Cerebellar cortex (tissue), 1 donor: ENCODE data around the gene JAKMIP1.
A peak's percentile ranks its signal among the peaks of the same experiment; 100 is the strongest.
"Not testable (repeated sequence)": the region's sequence is repeated elsewhere in the genome, so short reads cannot be mapped to it uniquely, and the experiment has no call there.

Source experiments
- DNase-seq: peaks from one replicate; pipeline ENCODE4 v3.0.0-alpha.2; 2015; ENCODE audit warnings: low spot score

JAKMIP1 gene

DNA sequence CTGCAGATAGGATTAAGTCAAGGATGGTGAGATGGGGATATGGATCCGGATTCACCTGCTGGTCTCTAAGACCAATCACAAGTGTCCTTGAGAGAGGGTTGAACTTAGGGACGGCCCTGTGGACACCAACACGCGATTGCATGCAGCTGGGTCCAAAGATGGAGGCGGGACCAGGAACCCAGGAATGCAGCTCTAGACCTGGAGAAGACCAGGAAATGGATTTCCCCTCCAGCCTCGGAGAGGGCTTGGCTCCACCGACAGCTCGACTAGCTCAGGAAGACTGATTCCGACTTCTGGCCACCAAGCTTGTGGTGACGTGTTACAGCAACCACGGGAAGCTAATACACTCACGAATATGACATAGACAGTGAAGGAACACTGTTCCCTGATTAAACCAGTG is 186.8 kb downstream of the JAKMIP1 start:
- DNase-seq = no peak

DNA sequence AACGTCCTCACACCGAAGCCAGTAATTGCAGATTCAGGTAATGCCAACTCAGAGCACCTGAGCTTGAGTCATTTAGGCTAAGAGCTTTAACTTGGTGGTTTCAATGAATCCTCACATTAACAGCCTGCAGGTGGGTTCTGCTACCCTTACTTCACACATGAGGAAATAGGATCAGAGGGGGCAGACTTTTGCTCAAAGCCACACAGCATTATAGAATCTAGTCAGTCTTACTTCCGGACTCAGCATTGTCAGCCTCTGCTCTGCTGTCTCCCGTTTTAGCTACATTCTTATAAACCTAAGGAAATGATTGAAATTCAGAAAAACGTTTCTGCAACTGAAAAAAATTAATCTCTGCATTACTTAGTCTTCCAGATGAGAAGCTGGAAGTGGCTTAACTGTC is 188.1 kb downstream of the JAKMIP1 start:
- DNase-seq = no peak

DNA sequence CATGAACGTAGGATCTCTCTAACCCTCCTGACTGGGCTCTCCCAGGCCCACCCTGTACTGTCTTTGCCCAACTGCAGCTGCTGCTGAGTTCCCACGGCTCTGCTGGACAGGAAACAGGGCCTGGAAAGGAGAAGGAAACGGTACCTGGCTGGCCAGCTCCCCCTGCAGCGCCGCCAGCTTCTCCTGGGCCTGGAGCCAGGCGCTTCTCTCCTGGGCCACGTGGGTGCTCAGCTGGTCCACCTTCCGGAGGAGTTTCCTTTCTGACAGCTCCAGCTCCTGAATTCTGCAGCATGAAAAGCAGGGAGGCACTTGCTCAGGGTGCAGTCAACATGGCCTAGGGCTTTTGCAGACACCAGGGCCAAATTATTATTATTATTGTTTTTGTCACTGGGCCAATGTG is 188.7 kb downstream of the JAKMIP1 start:
- DNase-seq = peak; percentile 79

GRCh38 chr4:6011271-6011671 is 189.1 kb downstream of the JAKMIP1 start:
- DNase-seq = no peak

- DNase-seq = no peak
Observed at GRCh38 chr4:6010789-6011188, 189.6 kb downstream of the JAKMIP1 start.

GRCh38 chr4:6009452-6009851 is 190.9 kb downstream of the JAKMIP1 start:
- no peak for DNase-seq

- DNase-seq = no peak
Observed at GRCh38 chr4:6008766-6009385, 191.5 kb downstream of the JAKMIP1 start.

DNA sequence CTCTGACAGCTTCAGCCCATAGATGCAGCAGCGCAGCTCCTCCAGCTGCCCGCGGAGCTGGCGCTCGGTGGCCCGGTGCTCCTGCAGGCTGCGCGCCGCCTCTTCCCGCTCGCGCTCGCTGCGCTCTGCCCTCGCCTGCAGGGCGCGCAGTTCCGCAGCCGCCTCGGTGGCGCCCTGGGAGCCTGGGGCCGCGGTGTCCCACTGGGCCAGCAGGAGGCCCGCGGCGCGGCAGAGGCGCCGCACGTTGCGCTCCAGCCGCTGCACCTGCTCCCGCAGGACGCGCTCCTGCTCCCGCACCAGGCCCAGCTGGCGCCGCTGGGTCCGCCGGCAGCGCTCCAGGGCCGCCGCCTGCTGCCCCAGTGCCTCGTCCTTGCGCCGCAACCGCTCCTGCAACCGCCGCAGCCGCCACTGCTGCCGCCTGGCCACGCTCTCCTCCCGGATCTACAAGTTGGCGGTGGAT is 192.2 kb downstream of the JAKMIP1 start:
- DNase-seq = no peak

- DNase-seq = no peak
Observed at GRCh38 chr4:6005175-6005574, 195.2 kb downstream of the JAKMIP1 start.

GRCh38 chr4:6003485-6003884 is 196.9 kb downstream of the JAKMIP1 start:
- DNase-seq = not testable (repeated sequence)

DNA sequence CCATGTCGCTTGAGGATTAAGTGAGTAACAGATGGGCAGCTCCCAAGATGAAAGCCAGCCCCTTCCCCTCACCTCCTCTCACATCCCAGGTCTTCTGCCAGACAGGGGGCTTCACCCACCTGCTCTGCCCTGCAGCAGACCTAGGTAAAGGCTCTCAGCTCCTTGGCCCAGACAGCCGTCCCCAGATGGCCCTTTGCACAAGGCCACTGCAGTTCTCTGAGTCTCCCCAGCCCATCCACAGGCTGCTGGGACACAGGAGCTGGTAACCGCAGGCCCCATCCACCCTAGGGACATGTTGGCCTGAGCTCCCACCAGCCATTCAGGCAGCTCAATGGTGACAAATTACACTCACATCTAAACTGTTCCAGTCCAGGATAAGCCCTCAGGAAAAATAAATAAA is 197.4 kb downstream of the JAKMIP1 start:
- DNase-seq = no peak

DNA sequence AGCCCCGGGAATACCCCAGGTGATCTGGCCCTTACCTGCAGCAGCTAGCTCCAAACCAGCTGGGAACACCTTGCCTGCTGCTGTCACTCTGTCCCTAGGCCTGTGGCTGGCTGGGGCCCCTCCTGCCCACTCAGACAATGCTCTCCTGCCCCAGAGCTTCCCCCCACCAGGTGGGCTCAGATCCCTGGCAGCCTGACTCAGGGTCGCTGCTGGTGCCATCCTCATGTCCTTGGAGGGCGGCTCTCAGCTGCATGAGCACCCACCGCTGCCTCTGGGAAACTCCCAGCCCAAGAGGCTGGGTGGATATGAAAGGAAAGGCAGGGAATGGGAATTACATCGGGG is 197.9 kb downstream of the JAKMIP1 start:
- no peak for DNase-seq

DNA sequence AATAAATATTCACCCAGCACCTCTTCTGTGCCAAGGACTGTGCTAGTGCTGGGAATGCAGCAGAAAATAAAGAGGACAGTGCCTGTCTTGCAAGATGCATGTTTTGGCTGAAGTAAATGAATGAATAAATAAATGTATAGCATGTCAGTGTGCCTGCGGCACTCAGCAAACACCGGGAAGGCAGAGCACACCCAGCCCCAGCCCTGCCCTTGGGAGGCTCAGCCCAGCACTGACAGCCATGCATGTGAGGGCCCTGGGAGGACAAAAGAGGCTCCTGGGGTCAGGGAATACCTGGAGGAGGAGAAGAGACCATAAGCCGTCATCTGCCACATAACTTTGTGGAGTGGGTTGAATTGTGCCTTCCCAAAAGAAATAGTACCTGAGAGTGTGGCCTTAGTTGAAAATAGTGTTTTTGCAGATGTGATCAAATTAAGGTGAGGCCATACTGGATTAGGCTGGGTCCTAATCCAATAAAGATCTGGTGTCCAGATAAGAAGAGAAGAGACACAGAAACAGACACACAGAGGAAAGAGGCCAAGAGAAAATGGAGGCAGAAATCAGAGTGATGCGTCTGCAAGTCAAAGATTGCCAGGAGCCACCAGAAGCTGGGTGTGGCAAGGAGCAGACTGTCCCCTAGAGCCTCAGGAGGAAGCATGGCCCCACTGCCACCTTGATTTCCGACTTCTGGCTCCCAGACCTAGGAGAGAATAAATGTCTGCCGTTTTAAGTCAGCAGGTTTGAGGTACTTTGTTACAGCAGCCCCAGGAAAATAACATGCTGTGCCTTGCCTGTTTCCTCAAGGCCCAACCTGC is 198.5 kb downstream of the JAKMIP1 start:
- DNase-seq = no peak

GRCh38 chr4:5999830-6000365 is 200.5 kb downstream of the JAKMIP1 start:
- no peak for DNase-seq

- DNase-seq = no peak
Observed at GRCh38 chr4:5999356-5999755, 201.0 kb downstream of the JAKMIP1 start.

- peak; percentile 83 for DNase-seq
Observed at GRCh38 chr4:5998333-5998936, 201.9 kb downstream of the JAKMIP1 start.

- DNase-seq = no peak
Observed at GRCh38 chr4:5996641-5997040, 203.7 kb downstream of the JAKMIP1 start.

- DNase-seq = no peak
Observed at GRCh38 chr4:5995901-5996623, 204.3 kb downstream of the JAKMIP1 start.

- no peak for DNase-seq
Observed at GRCh38 chr4:5993876-5994811, 206.2 kb downstream of the JAKMIP1 start.

DNA sequence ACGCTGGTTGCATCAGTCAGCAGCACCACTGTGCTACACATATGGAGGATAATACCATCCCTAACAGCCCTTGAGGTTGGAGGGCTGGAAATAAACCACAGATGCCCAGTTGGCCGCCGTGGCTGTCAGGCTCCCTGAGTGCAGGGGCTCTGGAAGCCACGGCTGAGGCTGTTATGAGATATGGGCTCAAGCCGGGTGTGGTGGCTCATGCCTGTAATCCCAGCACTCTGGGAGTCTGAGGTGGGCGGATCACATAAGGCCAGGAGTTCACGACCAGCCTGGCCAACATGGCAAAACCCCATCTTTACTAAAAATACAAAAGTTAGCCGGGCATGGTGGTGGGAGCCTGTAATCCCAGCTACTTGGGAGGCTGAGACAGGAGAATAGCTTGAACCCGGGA is 207.0 kb downstream of the JAKMIP1 start:
- not testable (repeated sequence) for DNase-seq

- DNase-seq = no peak
Observed at GRCh38 chr4:5992828-5993321, 207.5 kb downstream of the JAKMIP1 start.
